NB4 (cell line): ENCODE data around the gene ALPG.

Source experiments
- POLR2A ChIP-seq: IDR thresholded peaks from 2 replicates; pipeline ENCODE4 v1.6.1; 2011; ENCODE audit warnings: mild to moderate bottlenecking; ENCODE audit not compliant: insufficient read length; ENCODE audit errors: extremely low read depth
- TF ChIP-seq, protein P1 (sequence below): IDR thresholded peaks from one replicate; pipeline ENCODE4 v1.5.1; 2012; ENCODE audit warnings: low read depth, low read length
- TF ChIP-seq, protein P2 (sequence below): IDR thresholded peaks from 2 replicates; pipeline ENCODE4 v1.6.1; 2011; ENCODE audit warnings: low read depth, low read length

DNA sequence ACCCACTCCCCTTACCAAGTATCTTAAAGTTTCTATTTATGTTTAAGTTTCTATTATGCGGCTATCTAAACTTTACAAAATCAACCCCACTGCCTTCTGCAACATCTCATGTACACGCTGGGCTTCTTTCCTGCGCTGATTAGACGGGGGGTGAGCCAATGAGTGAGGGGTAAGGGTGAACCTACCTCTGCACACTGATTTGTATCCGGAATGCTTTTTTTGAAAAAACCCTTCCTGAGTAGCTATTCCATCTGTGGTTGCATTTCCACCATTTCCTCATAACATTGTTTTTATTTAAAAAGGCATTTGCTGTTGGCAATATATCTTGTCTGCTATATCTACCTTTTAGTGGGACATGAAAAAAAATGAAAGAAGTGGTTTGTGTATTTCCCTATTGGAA, 6.3 kb downstream of the ALPG start:
- TF ChIP-seq, protein P1, sequence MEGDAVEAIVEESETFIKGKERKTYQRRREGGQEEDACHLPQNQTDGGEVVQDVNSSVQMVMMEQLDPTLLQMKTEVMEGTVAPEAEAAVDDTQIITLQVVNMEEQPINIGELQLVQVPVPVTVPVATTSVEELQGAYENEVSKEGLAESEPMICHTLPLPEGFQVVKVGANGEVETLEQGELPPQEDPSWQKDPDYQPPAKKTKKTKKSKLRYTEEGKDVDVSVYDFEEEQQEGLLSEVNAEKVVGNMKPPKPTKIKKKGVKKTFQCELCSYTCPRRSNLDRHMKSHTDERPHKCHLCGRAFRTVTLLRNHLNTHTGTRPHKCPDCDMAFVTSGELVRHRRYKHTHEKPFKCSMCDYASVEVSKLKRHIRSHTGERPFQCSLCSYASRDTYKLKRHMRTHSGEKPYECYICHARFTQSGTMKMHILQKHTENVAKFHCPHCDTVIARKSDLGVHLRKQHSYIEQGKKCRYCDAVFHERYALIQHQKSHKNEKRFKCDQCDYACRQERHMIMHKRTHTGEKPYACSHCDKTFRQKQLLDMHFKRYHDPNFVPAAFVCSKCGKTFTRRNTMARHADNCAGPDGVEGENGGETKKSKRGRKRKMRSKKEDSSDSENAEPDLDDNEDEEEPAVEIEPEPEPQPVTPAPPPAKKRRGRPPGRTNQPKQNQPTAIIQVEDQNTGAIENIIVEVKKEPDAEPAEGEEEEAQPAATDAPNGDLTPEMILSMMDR, result no peak
- no peak for TF ChIP-seq POLR2A
- TF ChIP-seq, protein P2, sequence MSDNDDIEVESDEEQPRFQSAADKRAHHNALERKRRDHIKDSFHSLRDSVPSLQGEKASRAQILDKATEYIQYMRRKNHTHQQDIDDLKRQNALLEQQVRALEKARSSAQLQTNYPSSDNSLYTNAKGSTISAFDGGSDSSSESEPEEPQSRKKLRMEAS, result no peak
